ENCODE results near the gene STX2. TPM values are rescaled to one million over a fixed set of nuclear protein-coding genes. Genes with fewer than 3 reads are reported as not detected.

STX2 gene
- total RNA-seq, 2 experiments from 2014 or later, result 18.3 to 20.0 TPM

DNA sequence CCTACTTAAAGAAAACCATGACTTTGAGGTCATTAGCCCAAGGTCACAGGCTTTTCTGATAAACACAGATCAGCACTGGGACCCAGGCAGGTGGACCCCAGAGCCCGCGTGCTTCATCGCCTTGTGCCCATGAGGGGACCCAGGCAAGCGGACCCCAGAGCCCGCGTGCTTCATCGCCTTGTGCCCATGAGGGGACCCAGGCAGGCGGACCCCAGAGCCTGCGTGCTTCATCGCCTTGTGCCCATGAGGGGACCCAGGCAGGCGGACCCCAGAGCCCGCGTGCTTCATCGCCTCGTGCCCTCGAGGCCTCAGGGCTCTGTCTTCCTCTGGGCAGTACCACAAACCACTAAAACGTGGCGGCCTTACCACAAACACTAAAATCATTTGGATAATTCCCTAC lies 31.7 kb downstream of the STX2 start:
- ChIA-PET CTCF (ENCODE audit: unreplicated experiment) (no interaction called here), POLR2A (no interaction called here)
- no peak overlapping the region for H3K4me3 ChIP-seq (ENCODE audit: low read depth, low read length, poor library complexity, severe bottlenecking)
- H3K27ac ChIP-seq (ENCODE audit: low read depth, low read length, poor library complexity, severe bottlenecking), result no peak overlapping the region
- BruUV-seq (replicated peaks), result no TSS peak
- intact Hi-C loops (cut with micrococcal nuclease; ENCODE audit: unreplicated experiment), result no loop called here
- no peak overlapping the region for H3K4me2 ChIP-seq (ENCODE audit: low read length)
- no peaks in the 10 kb centered on the region for H3K9me2 ChIP-seq (ENCODE audit: insufficient read depth, low read length)
- peaks cover 52% of the 10 kb centered on the region for H3K36me3 ChIP-seq (ENCODE audit: insufficient read depth, low read length)
- no peaks in the 10 kb centered on the region for H3K79me2 ChIP-seq (ENCODE audit: insufficient read depth, low read depth, low read length)
- no peak overlapping the region for H2AFZ ChIP-seq (ENCODE audit: low read length)
- no peaks in the 10 kb centered on the region for H3K9me3 ChIP-seq (ENCODE audit: low read length)
- no peak for TF ChIP-seq EZH2phosphoT487 (IDR thresholded peaks at IDR 0.05; ENCODE audit: borderline replicate concordance, low read depth, low read length)
- no peak for TF ChIP-seq CTCF (conservative IDR thresholded peaks at IDR 0.05; ENCODE audit: low read length)
- H4K20me1 ChIP-seq (ENCODE audit: insufficient read depth, low read length), result no peaks in the 10 kb centered on the region
- no peak for DNase-seq (ENCODE audit: low spot score)
- H3K4me1 ChIP-seq (ENCODE audit: insufficient read depth, low read length, poor library complexity, severe bottlenecking), result no peaks in the 10 kb centered on the region

- DNase-seq (ENCODE audit: low spot score), result no peak
- ChIA-PET POLR2A (no interaction called here), CTCF (ENCODE audit: unreplicated experiment) (no interaction called here)
- intact Hi-C loops (cut with micrococcal nuclease; ENCODE audit: unreplicated experiment), result no loop called here
- H3K4me1 ChIP-seq (ENCODE audit: insufficient read depth, low read length, poor library complexity, severe bottlenecking), result no peaks in the 10 kb centered on the region
- H3K9me2 ChIP-seq (ENCODE audit: insufficient read depth, low read length), result no peaks in the 10 kb centered on the region
- no peaks in the 10 kb centered on the region for H4K20me1 ChIP-seq (ENCODE audit: insufficient read depth, low read length)
- no peaks in the 10 kb centered on the region for H3K9me3 ChIP-seq (ENCODE audit: low read length)
- no peak for TF ChIP-seq EZH2phosphoT487 (IDR thresholded peaks at IDR 0.05; ENCODE audit: borderline replicate concordance, low read depth, low read length)
- TF ChIP-seq CTCF (conservative IDR thresholded peaks at IDR 0.05; ENCODE audit: low read length), result no peak
- no peak overlapping the region for H2AFZ ChIP-seq (ENCODE audit: low read length)
- H3K27ac ChIP-seq (ENCODE audit: low read depth, low read length, poor library complexity, severe bottlenecking), result no peak overlapping the region
- peaks cover 47% of the 10 kb centered on the region for H3K36me3 ChIP-seq (ENCODE audit: insufficient read depth, low read length)
- no peaks in the 10 kb centered on the region for H3K79me2 ChIP-seq (ENCODE audit: insufficient read depth, low read depth, low read length)
- no peak overlapping the region for H3K4me2 ChIP-seq (ENCODE audit: low read length)
- no TSS peak for BruUV-seq (replicated peaks)
- no peak overlapping the region for H3K4me3 ChIP-seq (ENCODE audit: low read depth, low read length, poor library complexity, severe bottlenecking)
Observed at GRCh38 chr12:130806574-130806973, 32.5 kb downstream of the STX2 start.

- Histone ChIP-seq H3K27ac (ENCODE audit: low read depth, low read length, poor library complexity, severe bottlenecking) (no peak overlapping the region), H2AFZ (ENCODE audit: low read length) (no peak overlapping the region), H3K4me3 (ENCODE audit: low read depth, low read length, poor library complexity, severe bottlenecking) (no peak overlapping the region), H3K9me3 (ENCODE audit: low read length) (no peaks in the 10 kb centered on the region), H3K79me2 (ENCODE audit: insufficient read depth, low read depth, low read length) (no peaks in the 10 kb centered on the region), H3K4me2 (ENCODE audit: low read length) (no peak overlapping the region), H3K36me3 (ENCODE audit: insufficient read depth, low read length) (peaks cover 48% of the 10 kb centered on the region), H4K20me1 (ENCODE audit: insufficient read depth, low read length) (no peaks in the 10 kb centered on the region), H3K4me1 (ENCODE audit: insufficient read depth, low read length, poor library complexity, severe bottlenecking) (no peaks in the 10 kb centered on the region), H3K9me2 (ENCODE audit: insufficient read depth, low read length) (no peaks in the 10 kb centered on the region)
- CTCF ChIA-PET (ENCODE audit: unreplicated experiment), result no interaction called here
- DNase-seq (ENCODE audit: low spot score), result no peak
- BruUV-seq (replicated peaks), result no TSS peak
- POLR2A ChIA-PET, result no interaction called here
- TF ChIP-seq EZH2phosphoT487 (IDR thresholded peaks at IDR 0.05; ENCODE audit: borderline replicate concordance, low read depth, low read length), result no peak
- TF ChIP-seq CTCF (conservative IDR thresholded peaks at IDR 0.05; ENCODE audit: low read length), result no peak
- intact Hi-C loops (cut with micrococcal nuclease; ENCODE audit: unreplicated experiment), result no loop called here
Observed at GRCh38 chr12:130805635-130806034, 33.4 kb downstream of the STX2 start.

Measured in OCI-LY7 (cell line).